Subcutaneous preadipocyte (primary cell): ENCODE results near the gene FAM200A. TPM values are rescaled to one million over a fixed set of nuclear protein-coding genes. Genes with fewer than 3 reads are reported as not detected.

Experiments
- total RNA-seq: library from RNA; depleted of rRNA; stranded (reverse); fragments of >200 nt; gene quantifications from 2 replicates; pipeline ENCODE4 v1.2.3, GENCODE V29; 2012

The FAM200A gene
- total RNA-seq: 6.6 and 7.2 TPM in 2 replicates

DNA sequence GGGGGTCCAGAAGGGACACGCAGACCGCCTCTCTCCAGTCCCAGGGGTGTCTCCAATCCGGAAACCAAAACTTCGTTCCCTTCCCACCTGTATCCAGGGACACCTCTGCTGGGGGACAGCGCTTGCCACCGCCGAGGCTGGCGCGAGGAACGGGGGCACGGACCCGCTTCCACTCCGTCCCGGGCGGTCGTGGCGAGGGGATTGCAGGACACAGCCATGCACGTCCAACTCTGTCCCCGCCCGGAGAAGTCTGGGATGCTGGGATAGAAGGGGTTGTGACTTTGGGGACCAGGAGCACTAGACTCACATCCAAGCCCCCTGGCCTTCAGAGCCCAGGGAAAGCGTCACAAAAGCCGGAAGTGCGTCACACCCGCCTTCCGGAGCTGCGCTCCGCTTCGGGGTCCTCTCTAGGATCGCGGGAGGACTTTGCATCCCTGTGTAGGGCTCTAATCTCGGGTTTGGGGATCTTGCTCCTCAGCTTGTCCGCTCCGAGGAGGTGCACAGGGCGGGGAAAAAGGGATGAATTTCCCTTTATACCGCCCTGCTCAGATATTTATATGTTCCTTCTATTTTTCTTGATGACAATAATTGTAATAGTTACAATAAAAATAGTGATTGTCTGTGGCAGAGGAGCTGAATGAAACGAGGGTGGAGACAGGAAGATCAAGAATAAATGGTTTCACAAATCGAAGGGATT is at the start of gene FAM200A:
TSS of gene FAM200A (minus strand) at position 348 of the 697 bp plus-strand sequence. CDS start 3,707 bp downstream, outside the sequence.

DNA sequence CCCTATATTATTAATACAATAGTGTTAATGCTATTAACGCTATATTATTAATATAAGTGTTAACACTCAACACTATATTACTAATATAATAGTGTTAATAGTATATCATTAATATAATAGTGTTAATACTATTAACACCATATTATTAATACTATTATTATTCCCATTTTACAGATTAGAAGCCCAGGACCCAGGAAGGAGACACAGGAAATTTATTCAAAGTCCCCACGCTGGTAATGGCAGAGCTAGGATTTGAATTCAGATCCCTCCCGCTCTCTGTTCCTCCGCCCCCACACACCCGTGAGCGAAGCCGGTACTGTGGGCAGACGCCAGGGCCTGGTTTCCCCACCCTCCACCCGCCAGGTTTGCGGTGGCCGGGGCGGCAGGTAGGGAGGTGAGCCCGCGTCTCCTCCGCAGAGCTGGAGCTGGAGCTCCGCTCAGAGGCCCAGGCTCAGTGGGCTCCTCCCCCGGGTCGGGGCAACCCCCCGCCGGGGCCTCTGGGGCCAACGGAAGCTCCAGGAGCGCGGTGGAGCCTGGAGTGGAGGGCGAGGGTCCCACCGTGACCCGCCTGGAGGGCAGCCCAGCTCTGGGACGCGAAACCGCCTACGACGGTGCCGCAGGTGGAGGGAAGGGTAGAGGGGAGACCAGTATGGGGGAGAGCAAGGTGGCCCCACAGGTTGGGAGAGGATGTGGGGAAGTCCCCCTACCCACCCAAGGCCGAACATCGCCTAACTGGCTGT is 46.0 kb upstream of the FAM200A start, which contains the start of gene TMEM225B:
TSS of gene TMEM225B (plus strand) at position 506 of the 740 bp plus-strand sequence. CDS start 6,122 bp downstream, outside the sequence.

DNA sequence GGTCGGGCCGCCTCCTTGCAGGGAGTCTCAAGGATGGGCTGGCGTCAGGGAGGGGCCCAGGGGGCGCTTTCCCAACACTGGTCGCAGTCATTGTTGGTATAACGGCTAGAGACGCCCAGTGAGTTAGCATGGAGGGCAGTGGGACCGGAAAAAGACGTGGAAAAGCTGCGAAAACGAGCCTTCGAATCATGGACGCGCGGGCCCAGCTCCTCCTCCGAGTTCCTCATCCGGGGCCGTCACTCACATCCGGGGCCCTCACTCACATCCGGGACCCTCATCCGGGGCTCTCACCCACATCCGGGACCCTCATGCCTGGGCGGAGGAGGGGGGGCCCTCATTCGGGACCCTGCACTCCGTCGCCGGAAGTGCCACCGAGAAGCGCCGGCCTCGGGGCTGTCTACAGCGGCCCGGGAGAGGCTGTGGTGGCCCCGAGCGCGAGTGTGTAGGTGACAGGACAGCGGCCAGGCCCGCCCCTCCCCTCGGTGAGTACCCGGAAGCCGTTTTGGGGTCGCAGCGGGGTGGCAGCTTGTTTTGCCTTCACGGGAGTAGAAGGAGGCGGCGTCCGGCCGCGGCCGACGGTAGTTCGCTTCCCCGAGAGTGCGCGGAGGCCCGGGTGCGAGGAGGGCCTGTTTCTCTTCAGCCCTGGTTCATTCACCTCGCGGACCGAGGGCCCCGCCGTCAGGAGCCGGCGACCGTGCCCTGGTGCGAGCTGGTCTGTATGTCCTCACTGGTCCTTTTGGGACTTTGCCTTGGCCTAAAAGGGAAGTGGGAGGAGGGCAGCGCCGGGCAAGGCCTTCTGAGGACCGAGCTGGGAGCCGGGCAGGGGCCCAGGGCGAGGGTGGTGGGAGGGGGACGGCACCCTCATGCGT is 6.6 kb upstream of the FAM200A start, which contains the start of gene ZNF655:
TSS of gene ZNF655 (plus strand) at position 337 of the 869 bp plus-strand sequence. CDS start 1,918 bp downstream, outside the sequence.

GRCh38 chr7:99504603-99505323 is 47.2 kb downstream of the FAM200A start, which contains the start of gene ZKSCAN5:
Gene ZKSCAN5, plus strand, starts transcription at chr7:99504662. Its CDS starts 1,383 bp downstream, at chr7:99506045.

DNA sequence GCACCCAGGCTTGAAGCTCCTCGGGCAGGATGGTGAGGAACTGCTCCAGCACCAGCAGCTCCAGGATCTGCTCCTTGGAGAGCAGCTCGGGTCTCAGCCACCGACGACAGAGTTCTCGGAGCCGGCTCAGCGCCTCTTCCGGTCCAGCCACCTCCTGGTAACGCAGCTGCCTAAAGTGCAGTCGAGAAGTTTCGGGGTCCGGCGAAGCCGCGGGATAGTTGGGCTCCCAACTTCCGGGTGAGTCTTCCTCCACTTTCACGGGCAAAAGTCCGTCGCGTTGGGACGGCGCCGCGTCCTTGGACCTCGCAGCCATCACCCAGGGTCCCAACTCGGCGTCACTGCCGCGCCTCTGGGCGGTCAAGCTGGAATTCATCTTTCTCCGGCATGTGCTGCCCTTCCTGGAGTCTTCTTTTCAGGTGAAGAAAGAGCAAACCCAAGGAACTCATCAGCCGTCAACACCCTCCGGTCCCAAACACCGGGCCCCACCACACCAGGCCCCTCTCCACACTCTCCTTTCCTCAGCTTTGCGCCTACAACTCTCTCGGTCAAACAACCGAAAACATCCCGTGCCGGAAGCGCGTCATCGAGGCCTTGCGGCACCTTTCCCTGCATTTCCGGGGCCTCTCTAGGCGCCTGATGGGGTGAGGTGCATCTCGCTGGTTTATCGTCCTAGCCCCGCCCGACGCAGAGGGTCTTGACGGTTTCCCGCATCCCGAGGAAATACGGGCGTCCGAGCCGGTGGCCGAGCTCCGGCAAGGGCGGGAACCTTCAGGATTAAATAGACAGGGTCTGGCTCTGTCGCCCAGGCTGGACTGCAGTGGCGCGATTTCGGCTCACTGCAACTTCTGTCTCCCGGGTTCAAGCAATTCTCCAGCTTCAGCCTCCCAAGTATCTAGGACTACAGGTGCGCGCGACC is 51.9 kb downstream of the FAM200A start, which contains the start of gene ZNF394:
TSS of gene ZNF394 (minus strand) at position 561 of the 916 bp plus-strand sequence. CDS start at position 373, 188 bp downstream.

Other genes starting within 250 kb of the FAM200A start
- gene ARPC1A, start 226.2 kb downstream of the FAM200A start, total RNA-seq: 248 and 279 TPM in 2 replicates
- gene ARPC1B, start 177.4 kb downstream of the FAM200A start, total RNA-seq: 311 and 344 TPM in 2 replicates
- gene PDAP1, start 143.5 kb downstream of the FAM200A start, total RNA-seq: 39.7 and 40.3 TPM in 2 replicates
- 78.8 and 101 TPM in 2 replicates for gene BUD31, start 143.1 kb downstream of the FAM200A start, total RNA-seq
- 7.0 and 8.6 TPM in 2 replicates for gene PTCD1, start 113.3 kb downstream of the FAM200A start, total RNA-seq
- 31.6 and 46.7 TPM in 2 replicates for gene CPSF4, start 113.2 kb downstream of the FAM200A start, total RNA-seq
- gene ATP5MF, start 85.9 kb downstream of the FAM200A start, total RNA-seq: 325 and 566 TPM in 2 replicates
- gene ZNF789, start 79.2 kb downstream of the FAM200A start, total RNA-seq: 6.6 and 6.8 TPM in 2 replicates
- 19.5 and 27.2 TPM in 2 replicates for gene ZNF394, start 51.8 kb downstream of the FAM200A start, total RNA-seq
- gene ZKSCAN5, start 47.5 kb downstream of the FAM200A start, total RNA-seq: 8.8 and 13.1 TPM in 2 replicates
- gene ZNF655, start 6.5 kb upstream of the FAM200A start, total RNA-seq: 55.5 and 71.0 TPM in 2 replicates
- gene TMEM225B, start 46.2 kb upstream of the FAM200A start, total RNA-seq: 0.39 and 0.73 TPM in 2 replicates
- 8.8 and 9.2 TPM in 2 replicates for gene ZSCAN25, start 64.8 kb upstream of the FAM200A start, total RNA-seq
- gene CYP3A5, start 127.9 kb upstream of the FAM200A start, total RNA-seq: 2.0 and 4.0 TPM in 2 replicates
- not detected in 2 replicates for gene CYP3A7, start 183.1 kb upstream of the FAM200A start, total RNA-seq
- gene CYP3A4, start 232.1 kb upstream of the FAM200A start, total RNA-seq: not detected in 2 replicates